HepG2 (cell line): ENCODE results near the gene INHBC. TPM values are rescaled to one million over a fixed set of nuclear protein-coding genes. Genes with fewer than 3 reads are reported as not detected.

Source experiments
- ATAC-seq: fragments of 200-7000 bp; cut with Tn5 transposase; 3 replicates; pipeline ENCODE4 v1.9.1; 2020; ENCODE audit warnings: mild to moderate bottlenecking, moderate library complexity
- BruUV-seq: library from RNA; stranded (reverse); fragments of 400-500 nt; replicated peaks from 2 replicates; lab custom pipeline; 2021; lab: Mats Ljungman, UMichigan
- CTCF ChIA-PET: fragments of 300-600 bp; formaldehyde crosslinking; extraction: SDS; loops from one replicate; lab custom pipeline; 2021; ENCODE audit warnings: low total read pairs, inconsistent platforms, low intra/inter-chr PET ratio; lab: Yijun Ruan, JAX
- POLR2A ChIA-PET: fragments of 350-600 bp; sonication (Branson Sonifier 250); formaldehyde crosslinking; loops from one replicate; lab custom pipeline; 2020; ENCODE audit warnings: antibody characterized with exemption, inconsistent platforms; lab: Yijun Ruan, JAX
- DNase-seq: peaks from one replicate; pipeline ENCODE4 v3.0.0-alpha.2; 2015; ENCODE audit warnings: low spot score
- FAIRE-seq: peaks from 3 replicates; lab custom pipeline; 2011; peaks lifted over from hg19 to GRCh38; lab: Jason Lieb, UNC
- H2AFZ ChIP-seq: one replicate; pipeline ENCODE4 v1.6.1; 2011; ENCODE audit warnings: low read length, inconsistent platforms
- H3K27ac ChIP-seq: fragments of 300-600 bp; 3 replicates; pipeline ENCODE4 v1.8.0; 2011; ENCODE audit warnings: mixed run types, mild to moderate bottlenecking, mixed read lengths, low read length, inconsistent platforms; ENCODE audit not compliant: insufficient read depth; ENCODE audit errors: extremely low read length
- H3K27me3 ChIP-seq, 2 experiments: fragments of 200-600 bp in 1 of 2; 2 replicates in 1 of 2; 3 replicates in 1 of 2; pipeline versions ENCODE4 v1.6.0 to v1.8.0; 2011; ENCODE audit warnings: low read length in 2 of 2, mild to moderate bottlenecking in 2 of 2, moderate library complexity in 2 of 2, inconsistent platforms in 1 of 2; ENCODE audit not compliant: insufficient read depth in 2 of 2, control insufficient read depth in 1 of 2
- H3K36me3 ChIP-seq, 2 experiments: fragments of 200-600 bp in 1 of 2; replicated peaks in 1 of 2; 2 replicates in 1 of 2; 3 replicates in 1 of 2; pipeline versions ENCODE4 v1.5.1 to v1.8.0; 2011; ENCODE audit warnings: low read length in 2 of 2, inconsistent platforms in 1 of 2; ENCODE audit not compliant: insufficient read depth in 2 of 2, control insufficient read depth in 1 of 2
- H3K4me1 ChIP-seq: 2 replicates; pipeline ENCODE4 v1.5.1; 2012; ENCODE audit warnings: low read length, inconsistent platforms; ENCODE audit not compliant: insufficient read depth
- H3K4me2 ChIP-seq: 2 replicates; pipeline ENCODE4 v1.6.0; 2011; ENCODE audit warnings: low read depth, low read length, inconsistent platforms
- H3K4me3 ChIP-seq, 3 experiments: fragments of 200-600 bp in 1 of 3; sonication (generic), shearing (Covaris generic) in 1 of 3; replicated peaks in 1 of 3; 2 replicates each; pipeline ENCODE4 v1.5.1; 2011 to 2016; ENCODE audit warnings: low read length in 3 of 3, inconsistent platforms in 2 of 3, low read depth in 2 of 3, mild to moderate bottlenecking in 2 of 3, control low read depth in 1 of 3, mixed read lengths in 1 of 3; ENCODE audit not compliant: insufficient read depth in 1 of 3
- H3K79me2 ChIP-seq: one replicate; pipeline ENCODE4 v1.6.1; 2011; ENCODE audit warnings: low read length, inconsistent platforms; ENCODE audit not compliant: insufficient read depth
- H3K9ac ChIP-seq: 2 replicates; pipeline ENCODE4 v1.6.0; 2011; ENCODE audit warnings: mild to moderate bottlenecking, low read depth, low read length, inconsistent platforms; ENCODE audit not compliant: insufficient read depth
- H3K9me3 ChIP-seq: 2 replicates; pipeline ENCODE4 v1.5.1; 2012; ENCODE audit warnings: mild to moderate bottlenecking, low read length
- H4K20me1 ChIP-seq: 2 replicates; pipeline ENCODE4 v1.6.0; 2011; ENCODE audit warnings: inconsistent platforms, mild to moderate bottlenecking, low read length, moderate library complexity; ENCODE audit not compliant: insufficient read depth
- ARNTL ChIP-seq: sonication (generic); formaldehyde crosslinking; IDR thresholded peaks from 2 replicates; pipeline ENCODE4 v1.4.0; 2020; ENCODE audit warnings: mild to moderate bottlenecking, missing genetic modification reagents
- ATF1 ChIP-seq: IDR thresholded peaks from 2 replicates; pipeline ENCODE4 v1.6.1; 2016; ENCODE audit warnings: mild to moderate bottlenecking, control low read depth
- BHLHE40 ChIP-seq: IDR thresholded peaks from 2 replicates; pipeline ENCODE4 v1.6.1; 2011; ENCODE audit warnings: low read length, improper control_type of control experiment
- ESRRA ChIP-seq: sonication (generic); formaldehyde crosslinking; IDR thresholded peaks from 2 replicates; pipeline ENCODE4 v1.5.1; 2020; ENCODE audit warnings: mild to moderate bottlenecking, low read depth, missing genetic modification reagents
- GATAD2A ChIP-seq: IDR thresholded peaks from 2 replicates; pipeline ENCODE4 v1.6.1; 2016
- HNF4G ChIP-seq, 2 experiments: sonication (generic) in 1 of 2; formaldehyde crosslinking in 1 of 2; IDR thresholded peaks; 2 replicates each; pipeline versions ENCODE4 v1.4.0 to v1.6.1; 2011 to 2020; ENCODE audit warnings: borderline replicate concordance in 2 of 2, low read depth in 2 of 2, mild to moderate bottlenecking in 2 of 2, low read length in 1 of 2, missing genetic modification reagents in 1 of 2, moderate library complexity in 1 of 2
- HNRNPL ChIP-seq: fragments of 200-400 bp; formaldehyde crosslinking; IDR thresholded peaks from 2 replicates; pipeline ENCODE4 v1.6.1; 2017; ENCODE audit warnings: mild to moderate bottlenecking, low read depth, low read length
- KLF6 ChIP-seq: IDR thresholded peaks from 2 replicates; pipeline ENCODE4 v1.8.0; 2016; ENCODE audit warnings: missing biosample characterization, missing genetic modification reagents
- MTERF4 ChIP-seq: sonication (generic); formaldehyde crosslinking; IDR thresholded peaks from 2 replicates; pipeline ENCODE4 v1.8.0; 2023; ENCODE audit warnings: mild to moderate bottlenecking, missing genetic modification reagents
- PCBP1 ChIP-seq: fragments of 200-400 bp; formaldehyde crosslinking; IDR thresholded peaks from 2 replicates; pipeline ENCODE4 v1.6.1; 2017; ENCODE audit warnings: mild to moderate bottlenecking, low read depth, low read length, borderline replicate concordance
- RCOR2 ChIP-seq: IDR thresholded peaks from 2 replicates; pipeline ENCODE4 v1.6.1; 2016; ENCODE audit warnings: missing biosample characterization, missing genetic modification reagents
- SMYD3 ChIP-seq: sonication (generic); formaldehyde crosslinking; IDR thresholded peaks from 2 replicates; pipeline ENCODE4 v1.8.1; 2023; ENCODE audit warnings: mild to moderate bottlenecking, missing genetic modification reagents
- ZC3H4 ChIP-seq: sonication (generic); formaldehyde crosslinking; IDR thresholded peaks from 2 replicates; pipeline ENCODE4 v1.4.0; 2020; ENCODE audit warnings: missing genetic modification reagents, borderline replicate concordance
- ZFP36L2 ChIP-seq: sonication (generic); formaldehyde crosslinking; IDR thresholded peaks from 2 replicates; pipeline ENCODE4 v1.4.0; 2020; ENCODE audit warnings: missing genetic modification reagents
- ZNF224 ChIP-seq: sonication (generic); formaldehyde crosslinking; IDR thresholded peaks from 2 replicates; pipeline ENCODE4 v1.5.0; 2020; ENCODE audit warnings: mild to moderate bottlenecking, missing genetic modification reagents
- ZNF337 ChIP-seq: sonication (generic); formaldehyde crosslinking; IDR thresholded peaks from 2 replicates; pipeline ENCODE4 v1.5.1; 2020; ENCODE audit warnings: missing genetic modification reagents, low read depth, mild to moderate bottlenecking, borderline replicate concordance
- ZNF383 ChIP-seq: sonication (generic); formaldehyde crosslinking; IDR thresholded peaks from 2 replicates; pipeline ENCODE4 v1.4.0; 2020; ENCODE audit warnings: missing genetic modification reagents, mild to moderate bottlenecking, borderline replicate concordance
- ZNF547 ChIP-seq: sonication (generic); formaldehyde crosslinking; IDR thresholded peaks from 2 replicates; pipeline ENCODE4 v1.5.1; 2020; ENCODE audit warnings: mild to moderate bottlenecking, missing genetic modification reagents
- ZNF552 ChIP-seq: sonication (generic); formaldehyde crosslinking; IDR thresholded peaks from 2 replicates; pipeline ENCODE4 v1.9.0; 2022; ENCODE audit warnings: missing genetic modification reagents, mild to moderate bottlenecking, borderline replicate concordance
- ZNF580 ChIP-seq: IDR thresholded peaks from 2 replicates; pipeline ENCODE4 v1.6.1; 2016; ENCODE audit warnings: low read depth, borderline replicate concordance
- ZSCAN21 ChIP-seq: sonication (generic); formaldehyde crosslinking; IDR thresholded peaks from 2 replicates; pipeline ENCODE4 v1.8.0; 2022; ENCODE audit warnings: mild to moderate bottlenecking, missing genetic modification reagents, moderate library complexity, borderline replicate concordance
- ZSCAN9 ChIP-seq: IDR thresholded peaks from 2 replicates; pipeline ENCODE4 v1.6.1; 2016; ENCODE audit warnings: borderline replicate concordance
- ZXDC ChIP-seq: sonication (generic); formaldehyde crosslinking; IDR thresholded peaks from 2 replicates; pipeline ENCODE4 v1.5.0; 2020; ENCODE audit warnings: mild to moderate bottlenecking, missing genetic modification reagents
- WGBS: methylation state at CpG from one replicate; pipeline ENCODE4 v1.1.6; 2017; ENCODE audit warnings: low lambda C conversion rate; 5-methylcytosine and 5-hydroxymethylcytosine counted together
- in situ Hi-C: cut with HindIII; loops from 2 replicates; pipeline ENCODE4 v1.10.0; 2017; ENCODE audit warnings: low pct_unique_long_range_greater_than_20kb; ENCODE audit not compliant: extremely low pct_ligation_motif_present
- intact Hi-C: fragments of 100-400 bp; cut with micrococcal nuclease; formaldehyde crosslinking; loops from one replicate; pipeline ENCODE4 v1.10.0; 2022; ENCODE audit not compliant: unreplicated experiment
- polyA plus RNA-seq, 8 experiments: library from polyadenylated mRNA; depleted of rRNA in 3 of 8; stranded (reverse) in 7 of 8; unstranded in 1 of 8; fragments of >200 nt; fragmentation: Illumina TruSeq in 4 of 8; extraction: Trizol in 4 of 8; gene quantifications; 2 replicates each; pipeline versions ENCODE4 v1.2.1 to v1.2.3, GENCODE V29; 2011 to 2016; ENCODE audit warnings: low read depth in 4 of 8, missing spikeins in 1 of 8, mixed read lengths in 1 of 8; ENCODE audit not compliant: insufficient read depth in 1 of 8
- total RNA-seq, 5 experiments: library from RNA; depleted of rRNA; stranded (reverse); fragments of >200 nt; fragmentation: Illumina TruSeq; extraction: Trizol; gene quantifications; 2 replicates each; pipeline ENCODE4 v1.2.3, GENCODE V29; 2016; ENCODE audit warnings: low read depth in 1 of 5

Gene INHBC
- total and polyA plus RNA-seq, 2 of the 13 experiments (the other 11 are each of a cell fraction or from before 2014, with no cell fraction given): 1.8 to 13.8 TPM

GRCh38 chr12:57458665-57459054 is 24.1 kb downstream of the INHBC start:
- no peaks in the 10 kb centered on the region for H4K20me1 ChIP-seq
- H3K9me3 ChIP-seq: no peaks in the 10 kb centered on the region
- H3K9ac ChIP-seq: peak overlapping the region; percentile 64
- FAIRE-seq (no peak), DNase-seq (no peak), ATAC-seq (no peak)
- in situ Hi-C loops: loop anchor here (5.0 kb wide), 1 partner anchor 196 kb away; no protein-coding TSS in a partner anchor
- H3K4me1 ChIP-seq: peaks cover 82% of the 10 kb centered on the region
- ChIA-PET CTCF (interaction anchor here (1.4 kb wide), 1 partner anchor 151 kb away, joined by 5 read pairs; no protein-coding TSS in a partner anchor), POLR2A (interaction anchor here (0.8 to 1.8 kb wide), 6 partner anchors 24 to 347 kb away, joined by 3 to 11 read pairs (median 4); partner anchors contain the start of genes DDIT3, INHBC and SHMT2)
- peaks cover 15% of the 10 kb centered on the region for H3K79me2 ChIP-seq
- H3K27ac ChIP-seq: peak overlapping the region; percentile 43
- H2AFZ ChIP-seq: no peak overlapping the region
- H3K27me3 ChIP-seq: peaks cover 0 to 9% of the 10 kb centered on the region in 2 experiments; a peak in 2 of 5 replicates
- intact Hi-C loops: loop anchor here (10.0 kb wide), 1 partner anchor 704 kb away; the partner anchor contains the start of gene PRIM1
- no TSS peak for BruUV-seq
- peak overlapping the region; percentile 63 to 94 (median 76) for H3K4me3 ChIP-seq
- WGBS: 45% methylated on average over 3 of the region's 3 CpGs
- peak overlapping the region; percentile 100 for H3K4me2 ChIP-seq
- no peaks in the 10 kb centered on the region for H3K36me3 ChIP-seq
- TF ChIP-seq ZFP36L2 (CRISPR knock-in tag) (no peak), PCBP1 (no peak), ZXDC (CRISPR knock-in tag) (no peak), RCOR2 (no peak), GATAD2A (CRISPR knock-in tag) (no peak), HNRNPL (no peak), ATF1 (CRISPR knock-in tag) (0 out of 2 replicates have a peak, but pooled peaks have one; percentile 2), ZNF337 (CRISPR knock-in tag) (no peak), ZNF383 (CRISPR knock-in tag) (no peak), ZNF580 (CRISPR knock-in tag) (no peak), ZNF547 (no peak), ESRRA (CRISPR knock-in tag) (0 out of 2 replicates have a peak, but pooled peaks have one; percentile 16), HNF4G (IDR thresholded peaks at IDR 0.05; ENCODE audit: borderline replicate concordance, low read depth, low read length) (no peak), HNF4G (CRISPR knock-in tag; IDR thresholded peaks at IDR 0.05; ENCODE audit: borderline replicate concordance, low read depth) (no peak), ZSCAN21 (no peak), ZC3H4 (no peak), MTERF4 (CRISPR knock-in tag) (no peak), ZNF224 (CRISPR knock-in tag) (no peak), ZNF552 (CRISPR knock-in tag) (no peak), KLF6 (CRISPR knock-in tag) (0 out of 2 replicates have a peak, but pooled peaks have one; percentile 21), BHLHE40 (no peak), ARNTL (CRISPR knock-in tag) (no peak), SMYD3 (CRISPR knock-in tag) (no peak), ZSCAN9 (CRISPR knock-in tag) (no peak)
